GM18507 (cell line): ENCODE results near the gene MAD1L1.
"Not testable (repeated sequence)": the region's sequence is repeated elsewhere in the genome, so short reads cannot be mapped to it uniquely, and the experiment has no call there.

Source experiments
- DNase-seq: peaks from one replicate; pipeline ENCODE4 v3.0.0; 2011; ENCODE audit warnings: low read depth; ENCODE audit not compliant: insufficient read length; ENCODE audit errors: extremely low spot score
- FAIRE-seq: peaks from 2 replicates; lab custom pipeline; 2011; peaks lifted over from hg19 to GRCh38; lab: Jason Lieb, UNC

MAD1L1 gene

DNA sequence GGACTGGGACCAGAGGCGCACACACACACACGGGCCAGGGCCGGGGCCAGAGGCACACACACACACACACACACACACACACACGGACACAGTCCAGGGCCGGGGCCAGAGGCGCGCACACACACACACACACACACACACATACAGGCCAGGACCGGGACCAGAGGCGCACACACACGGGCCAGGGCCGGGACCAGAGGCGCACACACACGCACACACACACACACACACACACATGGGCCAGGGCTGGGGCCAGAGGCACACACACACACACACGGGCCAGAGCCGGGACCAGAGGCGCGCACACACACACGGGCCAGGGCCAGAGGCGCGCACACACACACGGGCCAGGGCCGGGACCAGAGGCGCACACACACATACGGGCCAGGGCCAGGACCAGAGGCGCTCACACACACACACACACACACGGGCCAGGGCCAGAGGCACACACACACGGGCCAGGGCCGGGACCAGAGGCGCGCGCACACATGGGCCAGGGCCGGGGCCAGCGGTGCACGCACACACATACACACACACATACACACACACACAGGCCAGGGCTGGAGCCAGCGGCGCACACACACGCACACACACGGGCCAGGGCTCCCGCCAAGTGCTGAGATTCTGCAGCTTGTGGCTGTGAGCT is 293.8 kb downstream of the MAD1L1 start:
- FAIRE-seq (no peak), DNase-seq (no peak)

DNA sequence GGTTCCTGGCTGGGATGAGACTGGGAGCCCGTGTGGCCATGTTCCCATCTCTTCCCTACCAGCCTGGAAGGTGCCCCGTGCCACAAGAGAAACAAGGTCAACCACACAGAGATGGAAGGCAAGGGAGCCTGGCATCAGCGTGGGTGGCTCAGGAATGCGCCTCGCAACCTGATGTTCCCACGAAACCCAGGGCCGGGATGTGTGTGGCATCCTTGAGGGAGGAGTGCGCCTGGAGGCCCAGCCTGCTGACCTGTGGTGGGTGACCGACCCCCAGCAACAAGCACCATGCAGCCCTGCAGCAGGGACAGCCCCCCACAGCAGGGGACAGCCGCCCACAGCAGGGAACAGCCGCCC is 295.5 kb downstream of the MAD1L1 start:
- DNase-seq: no peak
- no peak for FAIRE-seq

DNA sequence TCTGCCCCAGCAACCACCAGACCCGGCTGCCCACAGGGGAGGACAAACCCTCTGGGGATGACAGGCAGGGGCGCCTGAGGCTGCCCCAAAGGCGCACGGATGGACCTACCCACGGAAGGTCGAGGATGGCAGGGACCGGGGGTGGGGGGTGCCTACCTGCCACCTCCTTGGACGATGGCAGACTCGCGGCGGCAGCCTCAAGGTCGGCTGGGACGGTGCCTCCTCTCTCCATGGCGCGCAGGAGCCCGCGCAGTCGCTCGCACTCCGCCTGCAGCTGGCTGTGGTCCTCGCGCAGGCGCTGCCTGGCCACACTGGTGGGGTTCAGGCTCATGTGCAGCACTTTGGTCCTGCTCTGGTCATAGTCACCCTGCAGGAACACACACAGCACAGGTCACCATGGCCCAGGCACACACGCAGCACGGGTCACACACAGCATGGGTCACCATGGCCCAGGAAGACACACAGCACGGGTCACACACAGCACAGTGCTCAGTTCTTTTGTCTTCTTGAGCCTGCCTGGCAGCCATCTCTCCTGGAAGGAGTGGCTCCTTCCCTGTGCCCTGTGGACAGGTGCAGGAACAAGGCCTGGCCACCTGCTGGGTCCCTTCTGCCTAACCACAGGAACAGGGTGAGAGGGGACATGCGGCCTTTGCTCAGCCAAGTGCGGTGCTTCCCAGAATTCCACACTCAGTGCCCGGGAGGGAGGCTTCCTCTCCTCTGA is 296.1 kb downstream of the MAD1L1 start:
- FAIRE-seq (no peak), DNase-seq (no peak)

DNA sequence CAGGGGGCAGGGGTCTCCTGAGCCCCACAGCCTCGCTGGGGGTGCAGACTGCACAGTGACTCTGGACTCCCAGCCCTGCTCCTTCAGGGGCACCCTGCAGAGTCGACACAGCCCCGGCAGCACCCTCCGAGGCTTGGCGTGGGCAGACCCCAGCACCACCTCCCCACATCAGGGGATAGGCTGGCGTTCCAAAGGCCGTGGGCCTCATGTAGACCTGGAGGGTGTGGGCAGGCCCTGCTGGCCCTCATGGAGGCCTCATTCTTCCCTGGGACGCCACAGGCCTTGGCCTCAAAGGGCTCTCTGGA is 296.8 kb downstream of the MAD1L1 start:
- no peak for DNase-seq
- no peak for FAIRE-seq

DNA sequence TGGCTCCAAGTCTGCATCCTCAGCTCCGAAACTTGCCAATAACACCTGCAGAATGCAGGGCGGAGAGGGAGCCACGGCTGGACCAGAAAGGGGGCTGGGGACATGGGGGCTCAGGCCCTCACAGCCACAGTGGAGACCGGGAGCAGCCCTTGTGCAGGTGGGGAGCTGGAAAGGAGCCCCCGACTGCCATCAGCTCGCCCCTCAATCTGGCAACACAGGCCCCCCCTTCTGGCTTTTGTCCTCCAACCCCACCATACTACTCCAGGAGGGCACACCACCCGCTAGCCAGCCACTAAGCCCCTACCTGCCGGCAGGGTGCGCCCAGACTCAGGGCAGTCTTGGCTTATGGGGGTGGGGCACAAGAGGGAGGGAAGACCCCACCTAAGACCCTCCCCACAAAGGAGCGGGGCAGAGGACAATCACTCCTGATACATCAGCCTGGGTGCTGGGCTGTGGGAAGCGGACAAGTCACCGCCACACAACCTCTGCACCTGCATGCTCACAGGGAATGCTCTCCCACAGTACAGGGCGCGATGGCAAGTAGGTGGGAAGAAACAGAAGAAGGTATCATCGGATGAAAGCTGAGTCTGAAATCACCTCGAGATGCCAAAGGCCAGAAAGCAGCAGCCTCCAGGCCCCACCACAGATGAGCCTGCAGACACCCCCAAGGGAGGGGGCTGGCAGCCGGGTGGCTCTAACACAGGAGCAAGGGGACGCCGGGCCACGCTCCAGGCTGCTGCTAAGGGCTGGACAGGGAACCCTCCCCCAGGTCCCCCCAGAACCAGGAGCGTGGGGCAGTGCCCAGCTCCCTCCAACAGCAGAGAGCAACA is 297.4 kb downstream of the MAD1L1 start:
- FAIRE-seq (no peak), DNase-seq (no peak)

DNA sequence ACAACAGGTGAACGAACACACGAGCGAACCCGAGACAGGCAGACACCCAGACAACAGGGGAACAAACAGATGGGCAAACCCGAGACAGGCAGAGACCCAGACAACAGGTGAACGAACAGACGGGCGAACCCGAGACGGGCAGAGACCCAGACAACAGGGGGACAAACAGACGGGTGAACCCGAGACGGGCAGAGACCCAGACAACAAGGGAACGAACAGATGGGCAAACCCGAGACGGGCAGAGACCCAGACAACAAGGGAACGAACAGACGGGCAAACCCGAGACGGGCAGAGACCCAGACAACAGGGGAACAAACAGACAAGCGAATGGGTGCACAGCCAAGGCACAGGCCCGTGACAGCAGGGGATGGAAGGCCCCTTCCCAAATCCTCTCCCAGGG is 298.0 kb downstream of the MAD1L1 start:
- no peak for DNase-seq
- FAIRE-seq: no peak

DNA sequence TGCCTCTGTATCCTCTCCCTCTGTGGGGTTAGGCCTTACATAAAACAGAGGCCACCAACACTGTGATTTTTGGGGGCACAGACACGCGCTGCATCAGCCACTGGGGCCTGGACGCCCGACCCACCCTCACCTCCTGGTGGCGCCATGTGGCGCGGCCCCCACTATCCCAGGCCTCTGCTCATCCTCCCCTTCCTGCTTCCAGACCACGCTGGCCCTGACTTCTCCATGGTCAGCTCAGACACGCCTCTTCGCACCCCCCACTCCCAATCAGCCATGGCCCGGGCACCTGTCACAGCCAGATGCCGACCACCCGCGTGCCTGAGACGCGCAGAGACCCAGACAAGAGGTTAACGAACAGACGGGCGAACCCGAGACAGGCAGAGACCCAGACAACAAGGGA is 298.7 kb downstream of the MAD1L1 start:
- FAIRE-seq (no peak), DNase-seq (no peak)

DNA sequence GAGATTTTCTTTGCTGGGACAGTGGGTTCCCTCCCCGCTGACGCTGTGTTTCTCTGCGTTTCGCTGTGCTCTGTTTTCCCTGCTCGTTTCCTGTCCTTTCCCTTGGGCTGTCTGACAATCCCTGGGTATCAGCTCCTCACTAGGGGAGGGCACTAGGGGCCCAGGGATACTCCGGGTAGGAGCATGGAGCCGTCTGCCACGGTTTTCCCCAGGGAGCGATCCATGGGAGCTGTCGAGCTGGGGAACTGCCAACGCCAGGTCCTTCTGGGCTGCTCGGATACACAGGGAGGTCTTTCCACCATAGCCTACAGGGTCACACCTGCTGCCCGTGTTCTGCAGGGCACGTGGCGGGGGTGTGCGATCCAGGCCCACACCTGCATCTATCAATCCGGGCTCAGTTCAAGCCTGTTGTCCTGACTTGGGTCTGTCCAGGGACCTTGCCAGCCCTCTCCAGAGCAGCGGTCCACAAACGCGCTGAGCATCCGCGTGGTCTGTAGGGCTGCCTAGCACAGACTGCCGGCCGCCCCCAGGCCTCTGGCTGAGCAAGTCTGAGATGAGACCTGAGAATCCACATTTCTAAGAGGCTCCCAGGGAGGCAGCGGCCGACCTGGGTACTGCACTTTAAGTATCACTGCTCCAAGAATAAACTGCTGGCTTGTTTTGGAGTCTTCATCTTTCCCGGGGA is 299.5 kb downstream of the MAD1L1 start:
- no peak for DNase-seq
- no peak for FAIRE-seq

DNA sequence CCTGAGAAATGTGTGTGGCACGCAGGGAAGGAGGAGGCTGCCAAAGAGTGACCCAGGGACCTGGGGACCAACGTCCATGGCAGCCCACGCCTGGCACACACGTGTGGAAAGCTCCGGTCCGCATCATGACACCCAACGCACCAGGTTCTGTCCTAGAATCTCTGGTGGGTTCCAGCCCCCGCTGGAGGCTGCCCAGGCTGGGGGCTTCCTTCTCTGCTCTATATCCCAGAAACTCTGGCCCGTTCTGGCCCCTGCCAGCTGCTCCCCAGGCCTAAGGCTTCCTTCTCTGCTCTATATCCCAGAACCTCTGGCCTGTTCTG is 300.8 kb downstream of the MAD1L1 start:
- FAIRE-seq (no peak), DNase-seq (no peak)

DNA sequence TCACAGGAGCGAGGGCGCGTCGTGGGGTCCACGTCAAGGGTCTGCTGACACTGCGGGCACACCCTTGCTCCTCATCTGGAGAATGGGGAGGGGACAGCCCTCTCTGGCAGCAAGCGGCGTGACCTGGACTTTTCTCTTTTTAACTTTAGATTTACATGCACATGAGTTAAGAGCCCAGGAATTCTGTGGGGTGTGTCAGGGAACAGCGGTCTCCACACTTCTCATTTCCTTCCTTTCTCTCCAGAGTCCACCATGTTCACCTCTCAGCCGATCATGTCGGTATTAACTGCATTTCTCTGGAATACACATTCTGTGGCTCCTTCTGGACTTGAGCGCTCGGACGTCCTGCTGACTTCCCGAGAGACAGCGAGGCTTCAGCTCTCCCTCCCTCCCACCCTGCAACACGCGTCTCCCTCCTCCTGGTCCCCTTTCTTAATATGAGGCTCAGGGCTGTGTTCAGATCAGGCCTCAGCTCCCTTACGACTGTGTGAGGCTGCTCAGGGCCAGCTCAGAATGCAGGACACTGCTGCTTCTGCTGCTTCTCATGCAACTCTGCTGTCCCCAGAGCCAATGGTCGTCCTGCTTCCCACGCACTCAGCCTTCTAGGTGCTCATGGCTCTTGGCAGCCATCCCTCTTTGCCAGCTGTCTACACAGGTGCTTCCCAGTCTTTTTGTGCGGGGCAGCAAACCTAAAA is 301.3 kb downstream of the MAD1L1 start:
- DNase-seq (no peak), FAIRE-seq (no peak)

DNA sequence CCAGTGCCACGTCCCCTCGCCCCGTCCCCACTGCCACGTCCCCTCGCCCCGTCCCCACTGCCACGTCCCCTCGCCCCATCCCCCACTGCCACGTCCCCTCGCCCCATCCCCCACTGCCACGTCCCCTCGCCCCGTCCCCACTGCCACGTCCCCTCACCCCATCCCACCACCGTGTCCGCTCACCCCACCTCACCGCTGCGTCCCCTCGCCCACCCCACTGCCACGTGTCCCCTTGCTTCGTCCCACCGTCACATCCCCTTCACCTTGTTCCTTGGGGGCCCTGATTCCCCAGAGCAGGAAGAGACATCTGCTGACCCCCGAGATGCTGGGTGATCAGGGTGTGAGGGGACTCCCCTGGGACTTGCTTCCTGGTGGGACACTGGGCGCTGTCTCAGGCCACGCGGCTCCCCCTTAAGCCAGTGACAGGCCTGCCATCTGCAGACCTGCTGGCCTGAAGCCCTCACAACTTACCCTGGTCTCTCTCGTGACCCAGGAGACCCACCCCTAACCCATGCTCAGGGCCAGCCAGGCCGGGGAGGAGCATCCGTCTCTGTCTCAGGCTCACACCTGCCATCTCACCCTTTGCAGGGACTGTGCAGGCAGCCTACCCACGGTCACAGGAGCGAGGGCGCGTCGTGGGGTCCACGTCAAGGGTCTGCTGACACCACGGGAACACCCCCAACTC is 302.2 kb downstream of the MAD1L1 start:
- DNase-seq (no peak), FAIRE-seq (no peak)

DNA sequence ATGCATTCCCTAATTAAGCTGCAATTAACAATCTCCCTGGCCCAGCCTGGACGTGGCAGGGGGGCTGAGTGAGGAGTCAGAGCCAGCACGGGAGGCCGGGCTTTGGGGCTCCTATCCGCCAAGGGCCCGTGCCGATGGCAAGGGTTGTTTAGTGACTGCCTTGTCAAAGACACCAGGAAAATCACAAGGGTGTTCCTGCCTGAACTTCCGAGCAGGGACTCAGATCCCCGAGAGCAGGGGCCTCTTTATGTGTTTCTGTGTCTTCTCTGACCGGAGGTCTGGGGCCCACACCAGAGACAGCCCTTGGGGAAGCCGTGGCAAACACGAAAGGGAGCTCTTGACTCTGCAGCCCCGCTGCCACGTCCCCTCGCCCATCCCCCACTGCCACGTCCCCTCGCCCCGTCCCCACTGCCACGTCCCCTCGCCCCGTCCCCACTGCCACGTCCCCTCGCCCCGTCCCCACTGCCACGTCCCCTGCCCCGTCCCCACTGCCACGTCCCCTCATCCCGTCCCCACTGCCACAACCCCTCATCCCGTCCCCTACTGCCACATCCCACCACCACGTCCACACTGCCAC is 303.3 kb downstream of the MAD1L1 start:
- DNase-seq, FAIRE-seq: not testable (repeated sequence)

DNA sequence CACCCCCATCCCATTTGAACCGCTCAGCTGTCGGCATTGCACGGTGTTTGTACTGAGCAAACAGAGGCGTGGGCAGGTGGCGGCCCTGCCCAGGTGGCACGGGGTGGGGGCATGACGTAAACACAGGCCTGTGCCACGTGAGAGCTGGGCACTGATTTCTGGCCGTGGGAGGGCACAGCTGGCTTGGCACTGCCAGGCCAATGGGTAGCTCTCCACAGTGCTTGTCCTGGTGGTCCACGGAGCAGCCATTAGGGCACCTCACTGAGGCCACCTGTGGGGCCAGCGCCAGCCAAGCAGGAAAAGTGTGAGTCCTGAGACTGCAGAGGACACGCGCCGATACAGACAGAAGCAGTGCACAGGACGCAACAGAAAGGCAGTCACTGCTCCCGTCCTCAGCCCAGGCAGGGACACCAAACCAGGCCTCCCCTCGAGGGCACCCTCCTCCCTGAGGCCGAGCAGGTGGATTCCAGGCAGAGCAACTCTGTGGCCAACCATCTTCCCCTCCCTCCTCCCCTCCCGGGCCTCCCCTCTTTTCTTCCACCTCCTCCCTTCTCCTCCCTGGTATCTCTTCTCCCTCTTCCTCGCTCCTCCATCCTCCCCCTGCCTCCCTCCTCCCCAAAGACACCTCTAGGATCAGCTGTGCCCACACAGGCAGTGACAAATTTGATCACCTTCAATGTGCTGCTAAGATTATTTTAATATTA is 303.9 kb downstream of the MAD1L1 start:
- DNase-seq (no peak), FAIRE-seq (no peak)

DNA sequence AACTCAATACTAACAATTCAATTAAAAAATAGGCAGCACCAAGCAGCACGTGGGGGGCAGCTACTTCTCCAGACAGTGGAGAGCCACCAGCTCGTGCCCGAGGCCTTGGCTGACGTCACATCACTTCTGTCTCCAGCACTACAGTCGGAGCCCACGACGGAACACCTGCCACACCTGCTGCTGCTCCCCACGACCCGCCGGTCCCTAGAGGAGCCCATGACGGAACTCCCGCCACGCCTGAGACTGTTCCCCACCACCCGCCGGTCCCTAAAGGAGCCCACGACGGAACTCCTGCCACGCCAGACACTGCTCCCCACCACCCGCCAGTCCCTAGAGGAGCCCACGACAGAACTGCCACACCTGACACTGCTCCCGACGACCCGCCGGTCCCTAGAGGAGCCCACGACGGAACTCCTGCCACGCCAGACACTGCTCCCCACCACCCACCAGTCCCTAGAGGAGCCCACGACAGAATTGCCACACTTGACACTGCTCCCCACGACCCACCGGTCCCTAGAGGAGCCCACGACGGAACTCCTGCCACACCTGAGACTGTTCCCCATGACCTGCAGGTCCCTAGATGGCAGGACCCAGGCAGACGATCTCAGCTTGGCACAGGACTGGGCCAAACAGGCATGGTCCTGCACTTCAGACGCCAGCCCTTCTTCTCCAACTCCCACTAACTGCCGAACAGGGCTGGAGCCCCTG is 304.7 kb downstream of the MAD1L1 start:
- DNase-seq: no peak
- no peak for FAIRE-seq

DNA sequence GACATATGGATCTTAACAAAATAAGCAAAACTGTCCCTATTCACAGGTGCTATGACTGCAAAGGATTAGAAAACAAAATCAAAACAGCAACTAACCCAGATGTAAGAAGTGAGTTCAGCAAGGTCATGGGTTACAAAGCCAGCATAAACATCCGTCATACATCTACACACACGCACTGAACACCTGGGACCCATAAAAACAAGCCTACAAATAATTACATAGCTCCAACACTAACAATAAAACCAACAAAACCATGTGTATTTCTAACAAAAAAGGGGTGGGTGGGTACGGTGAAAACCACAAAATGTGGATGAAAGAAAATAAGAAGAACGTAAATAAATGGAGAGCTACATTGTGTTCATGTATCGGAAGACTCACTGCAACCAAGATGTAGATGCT is 305.8 kb downstream of the MAD1L1 start:
- no peak for FAIRE-seq
- no peak for DNase-seq

DNA sequence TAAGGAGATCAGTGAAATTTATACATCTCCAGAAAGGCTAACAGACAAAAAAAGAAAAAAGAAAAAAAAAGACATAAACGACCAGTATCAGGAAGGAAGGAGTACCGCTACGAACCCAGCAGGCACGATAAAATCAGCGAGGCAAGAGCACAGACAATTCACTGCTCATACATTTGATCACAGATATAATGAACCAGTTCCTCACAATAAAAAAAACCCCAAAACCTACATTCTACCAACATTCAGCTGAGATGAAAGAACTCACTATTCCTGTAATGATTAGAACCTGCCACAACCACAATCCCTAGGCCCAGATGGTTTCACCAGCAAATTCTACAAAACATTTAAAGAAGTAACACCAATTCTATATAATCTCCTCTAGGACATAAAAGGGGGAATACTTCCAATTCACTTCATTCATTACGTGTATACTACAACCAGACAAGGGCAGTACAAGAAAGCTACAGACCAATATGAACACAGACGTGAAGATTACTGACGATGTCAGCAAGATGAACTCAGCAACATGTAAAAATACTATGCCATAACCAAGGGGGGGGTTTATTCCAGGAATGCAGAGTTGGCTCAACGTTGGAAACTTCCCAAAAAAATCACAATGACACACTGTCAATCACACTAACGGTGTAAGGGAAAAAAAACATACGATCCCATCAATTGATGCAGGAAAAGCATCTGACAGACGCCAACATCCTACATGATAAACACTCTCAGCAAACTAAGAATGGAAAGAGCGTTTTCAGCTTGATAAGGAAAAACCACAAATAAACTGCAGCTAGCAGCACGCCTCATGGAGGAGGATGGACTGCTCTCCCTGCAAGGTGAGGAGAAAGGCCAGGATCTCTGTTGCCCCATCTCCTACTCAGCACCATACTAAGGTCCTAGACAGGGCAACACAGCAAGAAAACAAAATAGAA is 306.5 kb downstream of the MAD1L1 start:
- DNase-seq: no peak
- FAIRE-seq: no peak

DNA sequence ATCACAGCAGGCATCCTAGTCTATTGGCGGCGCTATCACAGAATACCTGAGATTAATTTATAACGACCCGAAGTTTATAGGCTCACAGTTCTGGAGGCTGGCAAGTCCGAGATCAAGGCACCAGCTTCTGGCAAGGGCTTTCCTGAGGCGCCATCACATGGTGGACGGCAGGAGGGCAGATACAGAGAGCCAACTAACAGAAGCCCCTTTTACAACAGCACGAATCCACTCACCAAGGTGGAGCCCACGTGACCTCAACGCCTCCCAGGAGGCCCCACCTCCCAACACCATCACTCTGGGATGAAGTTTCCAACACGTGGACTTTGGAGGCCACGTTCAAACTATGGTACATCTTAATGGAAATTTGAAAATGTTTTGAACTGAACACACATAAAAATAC is 307.4 kb downstream of the MAD1L1 start:
- FAIRE-seq (no peak), DNase-seq (no peak)
